ENCODE data around the gene FHAD1.
A peak's percentile ranks its signal among the peaks of the same experiment; 100 is the strongest.

FHAD1 gene

GRCh38 chr1:15246960-15247614, at the start of gene FHAD1:
FHAD1 (plus strand) TSS chr1:15247223; CDS start chr1:15251785, 4,562 bp downstream.
- DNase-seq (ENCODE audit: low read depth), result peak; percentile 19

DNA sequence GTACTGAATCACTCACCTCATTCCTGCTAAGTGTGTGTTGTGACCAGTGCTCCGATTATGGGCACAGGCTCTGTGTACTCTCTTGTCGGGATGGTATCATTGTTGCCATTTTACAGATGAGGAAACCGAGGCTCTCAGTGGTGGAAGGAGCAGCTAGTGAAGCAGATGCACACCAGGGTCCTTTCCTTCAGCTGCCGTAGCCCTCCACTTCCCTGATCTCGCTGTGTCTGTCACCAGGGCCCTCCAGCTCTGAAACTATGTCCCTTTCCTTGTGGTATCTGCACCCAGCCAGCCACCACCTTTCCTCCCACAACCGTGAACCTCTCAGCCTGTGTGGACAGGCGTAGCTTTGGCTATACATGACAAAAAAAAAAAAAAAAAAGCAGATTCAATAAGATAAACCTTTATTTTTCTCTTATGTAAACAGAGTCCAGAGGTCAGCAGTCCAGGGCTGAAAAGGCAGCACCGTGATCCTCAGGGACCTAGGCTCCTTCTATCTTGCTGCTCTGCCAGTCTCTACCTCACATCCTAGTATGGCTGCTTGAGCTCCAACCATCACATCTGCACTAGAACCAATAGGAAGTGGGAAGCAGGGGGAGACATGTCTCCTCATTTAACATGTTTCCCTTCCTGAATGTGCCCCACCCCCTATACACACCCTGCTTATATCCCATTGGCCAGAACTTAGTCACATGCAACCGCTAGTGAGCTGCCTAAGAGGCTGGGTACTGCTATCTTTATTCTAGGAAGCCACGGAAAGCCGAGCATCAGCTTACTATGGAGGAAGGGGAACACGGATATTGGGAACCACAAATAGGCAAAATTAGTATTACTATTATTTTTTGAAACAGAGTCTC, 49.2 kb upstream of the FHAD1 start:
- no peak for DNase-seq (ENCODE audit: low read depth)

- DNase-seq (ENCODE audit: low read depth), result no peak
Observed at GRCh38 chr1:15198684-15199083, 48.3 kb upstream of the FHAD1 start.

GRCh38 chr1:15201221-15201620, 45.8 kb upstream of the FHAD1 start:
- no peak for DNase-seq (ENCODE audit: low read depth)

- DNase-seq (ENCODE audit: low read depth), result no peak
Observed at GRCh38 chr1:15201849-15202551, 45.0 kb upstream of the FHAD1 start.

DNA sequence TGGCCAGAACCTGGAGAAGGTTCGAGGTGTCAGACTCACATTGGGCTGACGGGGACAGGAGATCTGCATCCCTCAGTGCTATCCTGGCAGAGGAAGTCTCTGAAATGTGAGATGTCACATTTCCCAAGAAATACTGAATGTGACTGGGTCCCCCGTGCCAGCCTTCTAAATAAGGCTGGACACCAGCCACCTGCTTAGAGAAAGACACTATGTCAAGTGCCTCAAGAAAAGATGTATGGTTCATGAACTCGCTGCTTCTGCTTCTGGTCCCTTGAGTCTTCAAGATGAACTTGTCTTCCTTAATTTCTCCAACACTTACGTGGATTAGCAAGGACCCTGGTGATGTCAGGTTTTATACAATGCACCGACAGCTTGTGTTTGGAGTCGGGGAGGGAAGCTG, 42.1 kb upstream of the FHAD1 start:
- no peak for DNase-seq (ENCODE audit: low read depth)

- DNase-seq (ENCODE audit: low read depth), result no peak
Observed at GRCh38 chr1:15205586-15206346, 41.3 kb upstream of the FHAD1 start.

- DNase-seq (ENCODE audit: low read depth), result no peak
Observed at GRCh38 chr1:15206418-15207030, 40.5 kb upstream of the FHAD1 start.

DNA sequence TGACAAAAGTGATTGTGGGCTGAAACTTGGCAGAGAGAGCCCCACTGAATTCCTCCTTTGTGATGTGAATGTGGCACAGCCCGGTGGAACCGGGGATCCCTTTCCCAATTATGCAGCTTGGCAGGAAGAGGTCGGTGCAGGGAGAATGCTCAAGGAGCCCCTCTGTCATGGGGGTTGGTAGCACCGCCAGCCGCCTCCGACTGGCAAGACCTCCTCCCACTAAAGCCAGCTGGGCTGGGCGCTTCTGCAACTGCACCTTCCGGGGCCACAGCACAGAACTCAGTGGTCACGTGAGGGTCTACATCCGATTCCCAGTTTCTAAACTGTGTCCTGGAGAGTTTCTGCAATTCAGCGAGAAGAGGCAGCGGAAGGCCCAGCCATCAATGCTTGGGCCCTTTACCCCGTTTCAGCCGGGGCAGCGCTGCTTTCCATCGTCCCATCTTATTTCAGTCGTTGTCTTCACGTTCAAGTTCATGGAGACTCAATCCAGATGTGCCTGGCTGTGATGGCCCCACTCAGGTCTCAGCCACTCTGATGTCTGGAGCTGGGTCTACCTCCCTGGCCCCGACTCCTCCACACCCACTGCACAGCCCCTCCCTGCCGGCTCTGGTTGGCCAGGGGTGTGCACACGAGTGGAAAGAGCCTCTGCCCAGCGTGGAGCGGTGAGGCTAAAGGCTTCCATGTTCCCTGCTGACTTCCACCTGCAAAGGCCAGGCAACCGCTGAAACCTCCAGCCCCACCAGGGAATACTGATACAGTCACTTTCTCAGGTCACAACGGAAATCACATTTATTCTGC, 39.8 kb upstream of the FHAD1 start:
- DNase-seq (ENCODE audit: low read depth), result no peak

- no peak for DNase-seq (ENCODE audit: low read depth)
Observed at GRCh38 chr1:15207829-15208429, 39.1 kb upstream of the FHAD1 start.

DNA sequence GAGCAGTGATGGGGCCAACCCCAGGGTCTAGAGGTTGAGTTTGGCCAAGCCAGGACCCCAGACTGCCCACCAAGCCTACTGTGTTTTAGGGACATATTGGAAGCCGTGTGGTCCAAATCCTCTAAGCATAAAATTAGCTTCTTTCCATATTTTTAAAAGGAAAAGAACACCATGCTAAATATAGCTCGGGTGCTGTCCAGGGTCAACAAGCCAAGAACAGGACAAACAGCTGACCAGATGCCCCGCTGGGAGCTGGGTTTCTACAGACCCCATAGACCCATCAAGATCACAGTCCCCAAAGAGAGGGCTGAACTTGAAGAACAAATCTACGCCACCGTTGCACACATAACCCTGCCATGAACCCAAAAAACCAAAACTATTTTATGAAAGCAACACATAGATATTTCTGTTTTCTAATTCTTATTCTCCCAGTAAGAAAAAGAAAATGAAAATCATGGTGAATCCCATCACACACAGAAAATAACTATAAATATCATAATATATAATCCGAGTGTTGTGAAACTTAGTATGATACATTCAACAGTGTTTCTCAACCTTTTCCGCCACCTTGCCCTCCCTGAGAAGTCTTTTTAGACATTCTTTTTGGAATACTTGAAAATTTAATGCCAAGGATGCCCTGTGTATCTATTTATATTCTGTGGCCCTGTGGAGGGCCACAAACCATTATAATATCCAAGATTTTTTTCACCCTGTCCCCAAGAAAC, 36.2 kb upstream of the FHAD1 start:
- DNase-seq (ENCODE audit: low read depth), result no peak

DNA sequence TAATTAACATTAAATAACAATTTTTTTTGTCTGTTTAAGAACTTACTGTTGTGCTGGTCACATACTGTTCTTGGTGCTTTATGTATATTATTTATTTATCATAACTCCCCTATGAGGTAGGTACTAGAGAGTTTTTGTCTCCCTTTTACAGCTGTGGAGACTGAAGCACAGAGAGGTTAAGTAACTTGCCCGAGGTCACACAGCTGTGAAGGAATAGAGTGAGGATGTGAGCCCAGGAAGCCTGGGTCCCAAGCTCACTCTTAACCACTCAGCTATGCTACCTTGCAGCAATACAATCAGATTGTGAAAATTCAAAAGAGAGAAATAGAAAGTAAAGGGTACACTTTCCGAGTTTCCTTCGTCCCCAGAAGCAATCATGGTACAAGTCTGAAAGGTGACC, 35.6 kb upstream of the FHAD1 start:
- DNase-seq (ENCODE audit: low read depth), result no peak

- no peak for DNase-seq (ENCODE audit: low read depth)
Observed at GRCh38 chr1:15212216-15212953, 34.6 kb upstream of the FHAD1 start.

GRCh38 chr1:15212954-15213291, 34.1 kb upstream of the FHAD1 start:
- no peak for DNase-seq (ENCODE audit: low read depth)

DNA sequence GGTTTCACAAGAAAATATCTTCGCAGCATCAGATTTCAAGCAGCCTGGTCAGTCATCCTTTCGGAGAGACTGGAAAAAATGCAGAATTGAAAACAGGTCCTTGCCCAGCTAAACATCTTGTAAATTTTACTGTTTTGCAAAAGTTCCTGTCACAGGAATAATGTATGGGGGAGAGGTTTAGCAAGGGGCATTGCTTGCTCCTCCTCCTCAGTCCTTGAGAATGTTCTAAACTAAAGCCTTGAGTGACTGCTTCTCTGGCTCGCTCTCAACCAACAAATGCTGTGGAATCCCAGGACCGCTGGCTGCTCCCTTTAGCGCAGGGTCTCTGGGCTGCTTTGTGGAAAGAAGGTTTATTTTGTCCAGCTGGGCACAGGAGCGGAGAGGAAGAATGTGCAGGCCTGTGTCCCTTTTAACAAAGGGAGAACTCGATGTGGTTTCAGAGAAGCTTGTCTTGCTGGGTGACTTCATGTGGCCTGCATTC, 33.6 kb upstream of the FHAD1 start:
- no peak for DNase-seq (ENCODE audit: low read depth)

DNA sequence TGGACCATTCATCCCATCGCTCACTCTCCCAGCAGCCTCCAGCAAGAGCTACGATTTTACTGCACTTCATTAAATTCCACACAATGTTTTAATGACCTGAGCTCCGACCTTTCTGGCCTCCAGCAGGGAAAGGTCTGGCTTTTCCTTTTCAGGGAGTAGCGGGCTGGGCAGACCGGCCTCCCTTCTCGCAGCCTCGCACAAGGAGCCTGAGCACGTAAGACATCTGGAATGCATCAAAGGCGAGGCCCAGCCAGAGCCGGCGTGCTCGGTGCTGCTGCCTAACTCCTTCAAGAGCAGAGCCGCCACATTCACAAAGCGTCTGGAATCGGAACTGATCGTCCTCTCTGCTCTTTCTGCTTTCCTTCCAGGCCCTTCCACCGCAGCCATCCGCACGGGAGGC, 32.5 kb upstream of the FHAD1 start:
- no peak for DNase-seq (ENCODE audit: low read depth)

DNA sequence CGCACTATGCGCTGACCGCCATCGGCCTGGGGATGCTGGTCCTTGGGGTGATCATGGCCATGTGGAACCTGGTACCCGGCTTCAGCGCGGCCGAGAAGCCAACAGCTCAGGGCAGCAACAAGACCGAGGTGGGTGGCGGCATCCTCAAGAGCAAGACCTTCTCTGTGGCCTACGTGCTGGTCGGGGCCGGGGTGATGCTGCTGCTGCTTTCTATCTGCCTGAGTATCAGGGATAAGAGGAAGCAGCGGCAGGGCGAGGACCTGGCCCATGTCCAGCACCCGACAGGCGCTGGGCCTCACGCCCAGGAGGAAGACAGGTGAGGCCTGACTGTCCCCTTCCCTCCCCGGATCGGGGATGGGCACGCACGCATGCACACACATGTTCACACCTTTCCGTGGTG, 31.9 kb upstream of the FHAD1 start:
- DNase-seq (ENCODE audit: low read depth), result no peak

- no peak for DNase-seq (ENCODE audit: low read depth)
Observed at GRCh38 chr1:15217654-15218053, 29.4 kb upstream of the FHAD1 start.
